Stomach (tissue), 9 donors: ENCODE data around the gene BOD1L1. TPM values are rescaled to one million over a fixed set of nuclear protein-coding genes. Genes with fewer than 3 reads are reported as not detected.

Source experiments
- DNase-seq, 2 donors: peaks; one replicate each; pipeline versions ENCODE4 v3.0.0 to v3.0.0-alpha.2; 2013 to 2019
- H3K27ac ChIP-seq, 5 donors: fragments of 200-600 bp in 4 of 5; sonication (generic) in 4 of 5; one replicate each; pipeline ENCODE4 v1.5.1; 2013 to 2019; ENCODE audit warnings: mild to moderate bottlenecking in 1 of 5, moderate library complexity in 1 of 5
- H3K27me3 ChIP-seq, 3 donors: fragments of 200-600 bp; sonication (generic); one replicate each; pipeline ENCODE4 v1.5.1; 2017 to 2019; ENCODE audit warnings: mixed run types in 1 of 3
- H3K36me3 ChIP-seq, 4 donors: fragments of 200-600 bp; sonication (generic); 1 replicate in 3 of 4; 2 replicates in 1 of 4; pipeline ENCODE4 v1.5.1; 2016 to 2019
- H3K4me1 ChIP-seq, 4 donors: fragments of 200-600 bp; sonication (generic); one replicate each; pipeline ENCODE4 v1.5.1; 2016 to 2019
- H3K4me3 ChIP-seq, 4 donors: fragments of 200-600 bp; sonication (generic) in 3 of 4; one replicate each; pipeline ENCODE4 v1.5.1; 2016 to 2019; ENCODE audit warnings: mild to moderate bottlenecking in 1 of 4
- H3K9me3 ChIP-seq, 4 donors: fragments of 200-600 bp; sonication (generic); one replicate each; pipeline ENCODE4 v1.5.1; 2016 to 2019
- CTCF ChIP-seq, 7 experiments: fragments of 450-650 bp in 4 of 7; fragments of 200-600 bp in 3 of 7; sonication (generic) in 3 of 7; IDR thresholded peaks; one replicate each; pipeline ENCODE4 v1.5.1; 2016 to 2019; ENCODE audit warnings: antibody characterized with exemption in 7 of 7, control low read depth in 2 of 7, mild to moderate bottlenecking in 1 of 7
- EP300 ChIP-seq: sonication (generic); formaldehyde crosslinking; IDR thresholded peaks from one replicate; pipeline ENCODE4 v1.6.1; 2017; ENCODE audit warnings: antibody characterized with exemption
- POLR2A ChIP-seq, 4 donors: fragments of 450-650 bp; IDR thresholded peaks; one replicate each; pipeline ENCODE4 v1.6.1; 2016; ENCODE audit warnings: antibody characterized with exemption in 4 of 4, control low read depth in 2 of 4, mild to moderate bottlenecking in 1 of 4, moderate library complexity in 1 of 4
- POLR2AphosphoS5 ChIP-seq, 3 donors: sonication (generic); formaldehyde crosslinking; IDR thresholded peaks; one replicate each; pipeline ENCODE4 v1.6.1; 2016; ENCODE audit warnings: antibody characterized with exemption in 3 of 3
- WGBS, 5 donors: extraction: QIAGEN DNeasy Blood & Tissue Kit in 3 of 5; methylation state at CpG; one replicate each; pipeline versions ENCODE4 v1.1.5 to v1.1.7; 2013 to 2018; 5-methylcytosine and 5-hydroxymethylcytosine counted together
- intact Hi-C: fragments of 100-400 bp; cut with DNase I; formaldehyde crosslinking; loops from one replicate; pipeline ENCODE4 v1.15.1; 2023; ENCODE audit warnings: low total_unique reads
- polyA plus RNA-seq, 3 donors: library from polyadenylated mRNA; stranded (reverse); fragments of 200-250 nt; gene quantifications; one replicate each; pipeline ENCODE4 v1.2.3, GENCODE V29; 2013
- total RNA-seq, 5 donors: library from RNA; depleted of rRNA; stranded (reverse); fragments of >200 nt; gene quantifications; one replicate each; pipeline versions ENCODE4 v1.1.0 to v1.2.3, GENCODE V29; 2014 to 2016
- donor health status: healthy with polysubstance abuse.
- donor health status: Bipolar disorder and iron deficiency.
- donor health status: healthy.

BOD1L1 gene
- total and polyA plus RNA-seq, 8 donors: 8.2 to 61.7 (median 33.4) TPM

GRCh38 chr4:13548984-13549546, 78.5 kb downstream of the BOD1L1 start:
- Histone ChIP-seq H3K27ac (no peak overlapping the region), H3K9me3 (peaks cover 0 to 15% (median 6%) of the 10 kb centered on the region in 4 donors), H3K4me1 (peaks cover 28 to 44% (median 38%) of the 10 kb centered on the region in 4 donors), H3K36me3 (no peaks in the 10 kb centered on the region), H3K4me3 (peak overlapping the region; percentile 23 to 35 (median 29)), H3K27me3 (peaks cover 22 to 84% (median 68%) of the 10 kb centered on the region in 3 donors)
- TF ChIP-seq EP300 (no peak), POLR2A (IDR thresholded peaks at IDR 0.05) (no peak), POLR2AphosphoS5 (IDR thresholded peaks at IDR 0.05) (peak in 1 of 3 donors; percentile 6), CTCF (IDR thresholded peaks at IDR 0.05) (peak in 5 of 7 experiments; percentile 64 to 90 (median 83))
- intact Hi-C loops: loop anchor here (10.0 kb wide), 1 partner anchor 814 kb away; no protein-coding TSS in a partner anchor
- peak; percentile 81 to 93 for DNase-seq
- 2 to 8% (median 3%) methylated on average over 21 of the region's 21 CpGs for WGBS, 5 donors

GRCh38 chr4:13548059-13548983, 79.2 kb downstream of the BOD1L1 start:
- intact Hi-C loops: loop anchor here (10.0 kb wide), 1 partner anchor 814 kb away; no protein-coding TSS in a partner anchor
- Histone ChIP-seq H3K27ac (peak overlapping the region in 1 of 5 donors; percentile 10), H3K36me3 (no peaks in the 10 kb centered on the region), H3K4me3 (peak overlapping the region; percentile 41 to 57 (median 46)), H3K27me3 (peaks cover 29 to 91% (median 76%) of the 10 kb centered on the region in 3 donors), H3K4me1 (peaks cover 34 to 51% (median 45%) of the 10 kb centered on the region in 4 donors), H3K9me3 (peaks cover 0 to 23% (median 6%) of the 10 kb centered on the region in 4 donors)
- 8 to 10% (median 8%) methylated on average over 29 to 35 of the region's 35 CpGs for WGBS, 5 donors
- peak in 1 of 2 donors; percentile 41 for DNase-seq
- TF ChIP-seq POLR2AphosphoS5 (IDR thresholded peaks at IDR 0.05): no peak
- no peak for TF ChIP-seq EP300
- TF ChIP-seq POLR2A (IDR thresholded peaks at IDR 0.05): no peak

GRCh38 chr4:13547485-13548041, 80.0 kb downstream of the BOD1L1 start:
- Histone ChIP-seq H3K36me3 (no peaks in the 10 kb centered on the region), H3K4me3 (peak overlapping the region; percentile 41 to 57 (median 46)), H3K9me3 (peaks cover 0 to 26% (median 6%) of the 10 kb centered on the region in 4 donors), H3K4me1 (peaks cover 34 to 59% (median 48%) of the 10 kb centered on the region in 4 donors), H3K27me3 (peaks cover 32 to 94% (median 83%) of the 10 kb centered on the region in 3 donors), H3K27ac (peak overlapping the region in 1 of 5 donors; percentile 10)
- TF ChIP-seq CTCF (IDR thresholded peaks at IDR 0.05) (no peak), EP300 (no peak)
- peak in 1 of 2 donors; percentile 76 for DNase-seq
- intact Hi-C loops: loop anchor here (10.0 kb wide), 1 partner anchor 813 kb away; no protein-coding TSS in a partner anchor
- WGBS, 5 donors: 0 to 3% (median 2%) methylated on average over 25 to 56 of the region's 56 CpGs

- H3K27ac ChIP-seq: peak overlapping the region in 1 of 5 donors; percentile 10
- intact Hi-C loops: loop anchor here (10.0 kb wide), 1 partner anchor 812 kb away; no protein-coding TSS in a partner anchor
- DNase-seq: peak in 1 of 2 donors; percentile 72
- H3K4me1 ChIP-seq: peaks cover 38 to 64% (median 53%) of the 10 kb centered on the region in 4 donors
- peaks cover 32 to 100% (median 89%) of the 10 kb centered on the region in 3 donors for H3K27me3 ChIP-seq
- TF ChIP-seq EP300: no peak
- no peak for TF ChIP-seq POLR2AphosphoS5 (IDR thresholded peaks at IDR 0.05)
- no peak for TF ChIP-seq POLR2A (IDR thresholded peaks at IDR 0.05)
- TF ChIP-seq CTCF (IDR thresholded peaks at IDR 0.05): no peak
- peaks cover 0 to 30% (median 3%) of the 10 kb centered on the region in 4 donors for H3K9me3 ChIP-seq
- peak overlapping the region; percentile 41 to 57 (median 46) for H3K4me3 ChIP-seq
- WGBS, 5 donors: 2 to 9% (median 5%) methylated on average over 27 to 54 of the region's 54 CpGs
- no peaks in the 10 kb centered on the region for H3K36me3 ChIP-seq
Measured at GRCh38 chr4:13546941-13547484, 80.5 kb downstream of the BOD1L1 start.
